ENCODE results near the gene ARMH4. TPM values are rescaled to one million over a fixed set of nuclear protein-coding genes. Genes with fewer than 3 reads are reported as not detected.

The ARMH4 gene
- total RNA-seq, 1 experiment from 2014 or later: 1.8 TPM

GRCh38 chr14:58098507-58098906 is 53.5 kb downstream of the ARMH4 start:
- no peak for ATAC-seq
- ChIA-PET CTCF (no interaction called here), POLR2A (no interaction called here)
- no TSS peak for BruUV-seq (replicated peaks)
- intact Hi-C loops (cut with micrococcal nuclease; ENCODE audit: unreplicated experiment) (no loop called here), in situ Hi-C loops (cut with HindIII; ENCODE audit: low pct_unique_long_range_greater_than_20kb, low sequenced_read_pairs) (no loop called here)
- H3K27ac ChIP-seq (ENCODE audit: low read length): no peak overlapping the region
- H3K27me3 ChIP-seq (ENCODE audit: control insufficient read depth, insufficient read depth, low read length): no peaks in the 10 kb centered on the region
- no peaks in the 10 kb centered on the region for H3K36me3 ChIP-seq (ENCODE audit: control insufficient read depth, insufficient read depth, low read length)
- DNase-seq (ENCODE audit: low read depth, low spot score): no peak
- TF ChIP-seq REST (IDR thresholded peaks at IDR 0.05; ENCODE audit: insufficient read depth in 1 of 2, low read depth in 2 of 2, low read length in 1 of 2) (no peak), SIN3A (IDR thresholded peaks at IDR 0.05; ENCODE audit: borderline replicate concordance, insufficient read depth, low read depth, low read length) (no peak), TCF7L2 (IDR thresholded peaks at IDR 0.05; ENCODE audit: low read depth, low read length) (no peak), CTCF (IDR thresholded peaks at IDR 0.05) (no peak), POLR2AphosphoS5 (IDR thresholded peaks at IDR 0.05; ENCODE audit: low read depth, low read length) (no peak)
- H3K4me3 ChIP-seq (ENCODE audit: low read depth in 2 of 2, low read length in 2 of 2): no peak overlapping the region
- H3K4me1 ChIP-seq (ENCODE audit: control insufficient read depth, insufficient read depth, low read length): no peaks in the 10 kb centered on the region
- H3K9me3 ChIP-seq (ENCODE audit: control insufficient read depth, insufficient read depth, low read depth, low read length): no peaks in the 10 kb centered on the region

GRCh38 chr14:58096731-58097130 is 55.3 kb downstream of the ARMH4 start:
- DNase-seq (ENCODE audit: low read depth, low spot score) (no peak), ATAC-seq (no peak)
- in situ Hi-C loops (cut with HindIII; ENCODE audit: low pct_unique_long_range_greater_than_20kb, low sequenced_read_pairs): no loop called here
- BruUV-seq (replicated peaks): no TSS peak
- intact Hi-C loops (cut with micrococcal nuclease; ENCODE audit: unreplicated experiment): no loop called here
- ChIA-PET CTCF (no interaction called here), POLR2A (no interaction called here)
- Histone ChIP-seq H3K4me1 (ENCODE audit: control insufficient read depth, insufficient read depth, low read length) (no peaks in the 10 kb centered on the region), H3K36me3 (ENCODE audit: control insufficient read depth, insufficient read depth, low read length) (no peaks in the 10 kb centered on the region), H3K27ac (ENCODE audit: low read length) (no peak overlapping the region), H3K27me3 (ENCODE audit: control insufficient read depth, insufficient read depth, low read length) (no peaks in the 10 kb centered on the region), H3K9me3 (ENCODE audit: control insufficient read depth, insufficient read depth, low read depth, low read length) (no peaks in the 10 kb centered on the region), H3K4me3 (ENCODE audit: low read depth in 2 of 2, low read length in 2 of 2) (no peak overlapping the region)
- TF ChIP-seq POLR2AphosphoS5 (IDR thresholded peaks at IDR 0.05; ENCODE audit: low read depth, low read length) (no peak), REST (IDR thresholded peaks at IDR 0.05; ENCODE audit: insufficient read depth in 1 of 2, low read depth in 2 of 2, low read length in 1 of 2) (no peak), CTCF (IDR thresholded peaks at IDR 0.05) (no peak), SIN3A (IDR thresholded peaks at IDR 0.05; ENCODE audit: borderline replicate concordance, insufficient read depth, low read depth, low read length) (no peak), TCF7L2 (IDR thresholded peaks at IDR 0.05; ENCODE audit: low read depth, low read length) (no peak)

Measured in Panc1 (cell line).